ENCODE results near the gene OR3A2.

GRCh38 chr17:3385869-3386816, at the start of gene OR3A2:
- TF ChIP-seq ZNF850 (CRISPR knock-in tag; conservative IDR thresholded peaks at IDR 0.05) = no peak
- TF ChIP-seq, protein P1, sequence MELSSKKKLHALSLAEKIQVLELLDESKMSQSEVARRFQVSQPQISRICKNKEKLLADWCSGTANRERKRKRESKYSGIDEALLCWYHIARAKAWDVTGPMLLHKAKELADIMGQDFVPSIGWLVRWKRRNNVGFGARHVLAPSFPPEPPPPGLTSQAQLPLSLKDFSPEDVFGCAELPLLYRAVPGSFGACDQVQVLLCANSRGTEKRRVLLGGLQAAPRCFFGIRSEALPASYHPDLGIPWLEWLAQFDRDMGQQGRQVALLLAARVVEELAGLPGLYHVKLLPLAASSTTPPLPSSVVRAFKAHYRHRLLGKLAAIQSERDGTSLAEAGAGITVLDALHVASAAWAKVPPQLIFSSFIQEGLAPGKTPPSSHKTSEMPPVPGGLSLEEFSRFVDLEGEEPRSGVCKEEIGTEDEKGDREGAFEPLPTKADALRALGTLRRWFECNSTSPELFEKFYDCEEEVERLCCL (CRISPR knock-in tag; IDR thresholded peaks at IDR 0.05; ENCODE audit: borderline replicate concordance) = no peak
